Measurements from ENCODE around the gene ZNF222.

Gene ZNF222

DNA sequence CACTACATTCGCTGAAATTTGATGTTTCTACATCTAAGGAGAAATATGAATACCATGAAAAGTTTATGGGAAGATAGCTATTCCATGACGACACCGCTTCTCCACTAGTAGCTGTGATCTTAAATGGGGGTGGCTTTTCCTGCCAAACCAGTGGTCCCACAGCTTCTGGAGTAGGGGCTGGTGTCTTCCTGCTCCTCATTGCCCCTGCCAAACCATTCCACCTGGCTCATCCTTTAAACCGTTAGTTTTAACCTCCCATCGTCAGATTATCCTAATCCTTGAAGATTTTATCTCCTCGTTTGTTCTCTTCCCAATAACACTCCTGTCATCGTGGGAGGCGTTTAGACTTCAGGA lies 23.0 kb upstream of the ZNF222 start:
- H3K4me3 ChIP-seq (ENCODE audit: low read depth, low read length): peak overlapping the region; percentile 95
- no peak for DNase-seq (ENCODE audit: low read depth, low spot score)
- in situ Hi-C loops (cut with HindIII; ENCODE audit: low sequenced_read_pairs): no loop called here
- TF ChIP-seq, protein P1, sequence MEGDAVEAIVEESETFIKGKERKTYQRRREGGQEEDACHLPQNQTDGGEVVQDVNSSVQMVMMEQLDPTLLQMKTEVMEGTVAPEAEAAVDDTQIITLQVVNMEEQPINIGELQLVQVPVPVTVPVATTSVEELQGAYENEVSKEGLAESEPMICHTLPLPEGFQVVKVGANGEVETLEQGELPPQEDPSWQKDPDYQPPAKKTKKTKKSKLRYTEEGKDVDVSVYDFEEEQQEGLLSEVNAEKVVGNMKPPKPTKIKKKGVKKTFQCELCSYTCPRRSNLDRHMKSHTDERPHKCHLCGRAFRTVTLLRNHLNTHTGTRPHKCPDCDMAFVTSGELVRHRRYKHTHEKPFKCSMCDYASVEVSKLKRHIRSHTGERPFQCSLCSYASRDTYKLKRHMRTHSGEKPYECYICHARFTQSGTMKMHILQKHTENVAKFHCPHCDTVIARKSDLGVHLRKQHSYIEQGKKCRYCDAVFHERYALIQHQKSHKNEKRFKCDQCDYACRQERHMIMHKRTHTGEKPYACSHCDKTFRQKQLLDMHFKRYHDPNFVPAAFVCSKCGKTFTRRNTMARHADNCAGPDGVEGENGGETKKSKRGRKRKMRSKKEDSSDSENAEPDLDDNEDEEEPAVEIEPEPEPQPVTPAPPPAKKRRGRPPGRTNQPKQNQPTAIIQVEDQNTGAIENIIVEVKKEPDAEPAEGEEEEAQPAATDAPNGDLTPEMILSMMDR (IDR thresholded peaks at IDR 0.05; ENCODE audit: low read depth, low read length): no peak

DNA sequence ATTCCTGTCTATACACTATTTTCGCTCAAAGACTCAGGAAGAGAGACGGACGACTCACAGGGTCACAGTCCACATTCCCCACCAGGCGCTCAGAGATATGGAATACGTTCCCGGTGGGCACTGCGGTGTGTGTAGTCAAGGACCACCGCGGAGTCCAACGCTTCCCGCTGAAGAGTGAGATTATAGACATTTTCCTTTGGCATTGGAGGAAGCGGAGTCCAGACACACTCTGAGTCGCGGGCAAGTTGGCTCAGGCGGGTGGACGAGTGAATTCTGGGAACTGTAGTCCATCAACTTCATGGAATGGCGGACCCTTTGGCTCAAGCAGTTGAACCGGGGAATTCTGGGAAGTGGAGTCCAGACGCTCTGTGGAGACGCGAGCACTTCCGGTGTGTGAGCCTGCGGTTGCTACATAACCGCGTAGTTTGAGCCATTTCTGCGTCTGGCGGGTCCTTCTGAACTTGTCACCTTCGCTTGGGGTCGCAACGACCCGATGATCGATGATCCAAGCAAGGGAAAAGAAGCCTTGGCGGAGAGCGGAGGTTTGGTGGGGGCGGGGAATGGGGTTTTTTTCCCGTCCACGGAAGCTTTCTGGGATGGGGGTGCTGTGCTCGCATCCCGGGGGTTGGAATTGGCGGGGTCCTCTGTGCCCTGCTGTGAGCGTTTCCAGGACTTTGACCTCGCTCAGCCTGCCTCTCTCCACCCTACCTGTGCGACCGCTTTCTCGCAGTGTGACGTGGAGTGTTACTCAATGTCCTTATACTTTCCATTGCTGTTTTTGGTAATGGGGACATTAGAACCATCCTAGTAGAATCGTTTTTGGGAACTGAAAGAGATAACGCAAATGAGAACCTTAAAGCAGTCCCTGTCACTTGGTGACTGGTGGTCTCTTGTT lies 22.4 kb upstream of the ZNF222 start, which contains the start of gene ZNF230:
Gene ZNF230, plus strand, starts transcription at position 392 of the 895 bp plus-strand sequence. CDS start 4,122 bp downstream, outside the sequence.
- TF ChIP-seq, protein P1 (IDR thresholded peaks at IDR 0.05; ENCODE audit: low read depth, low read length): no peak
- in situ Hi-C loops (cut with HindIII; ENCODE audit: low sequenced_read_pairs): no loop called here
- H3K4me3 ChIP-seq (ENCODE audit: low read depth, low read length): peak within 1 kb of the TSS; percentile 95
- DNase-seq (ENCODE audit: low read depth, low spot score): peak; percentile 93

DNA sequence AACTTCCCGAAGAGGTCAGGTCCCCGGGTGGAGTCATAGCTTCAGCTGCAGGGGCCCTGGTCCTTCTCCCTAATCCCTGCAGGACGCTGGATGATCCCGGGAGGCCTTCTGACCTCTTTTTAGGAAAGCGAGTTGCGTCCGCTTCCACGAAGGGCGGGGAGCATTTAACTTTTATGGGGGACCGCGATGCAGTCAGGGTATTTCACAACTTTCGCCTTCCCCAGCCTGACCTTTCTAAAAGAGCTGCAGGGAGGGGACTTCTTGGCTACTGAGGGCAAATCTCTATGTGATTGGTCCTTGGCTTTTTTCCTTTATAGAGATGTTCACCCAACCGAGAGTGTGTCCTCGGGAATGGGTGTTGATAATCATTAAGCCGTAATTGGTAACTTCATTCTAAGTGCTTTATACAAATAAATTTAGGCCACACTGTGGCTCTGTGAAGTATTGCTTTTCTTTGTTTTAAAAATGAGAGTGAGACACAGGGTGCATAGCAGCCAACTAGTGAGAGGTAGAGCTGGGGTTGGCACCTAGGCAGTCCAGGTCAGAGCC lies 21.6 kb upstream of the ZNF222 start:
- peak overlapping the region; percentile 95 for H3K4me3 ChIP-seq (ENCODE audit: low read depth, low read length)
- in situ Hi-C loops (cut with HindIII; ENCODE audit: low sequenced_read_pairs): no loop called here
- DNase-seq (ENCODE audit: low read depth, low spot score): peak; percentile 4

DNA sequence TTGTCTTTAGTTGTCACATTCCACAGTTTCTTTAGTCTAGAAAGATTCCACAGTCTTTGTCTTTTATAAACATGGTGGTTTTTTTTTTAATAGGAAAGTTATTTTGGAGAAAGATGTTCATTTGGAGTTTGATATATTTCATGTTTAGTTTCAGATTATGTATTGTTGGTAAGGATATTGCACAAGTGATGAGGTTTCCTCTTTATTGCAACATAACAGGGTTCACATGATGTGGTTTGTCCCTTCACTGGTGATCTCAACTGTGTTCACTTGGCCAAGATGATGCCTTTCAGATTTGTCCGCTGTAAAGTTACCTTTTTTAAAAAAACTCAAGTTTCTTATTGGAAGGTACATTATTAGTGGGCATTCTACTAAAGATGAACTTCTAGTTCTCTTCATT lies 19.2 kb upstream of the ZNF222 start:
- no peak for DNase-seq (ENCODE audit: low read depth, low spot score)
- in situ Hi-C loops (cut with HindIII; ENCODE audit: low sequenced_read_pairs): no loop called here
- TF ChIP-seq, protein P1 (IDR thresholded peaks at IDR 0.05; ENCODE audit: low read depth, low read length): no peak
- H3K4me3 ChIP-seq (ENCODE audit: low read depth, low read length): no peak overlapping the region

More for the DNA sequence above, 21.6 kb upstream of the ZNF222 start:
- TF ChIP-seq, protein P1 (IDR thresholded peaks at IDR 0.05; ENCODE audit: low read depth, low read length): no peak

DNA sequence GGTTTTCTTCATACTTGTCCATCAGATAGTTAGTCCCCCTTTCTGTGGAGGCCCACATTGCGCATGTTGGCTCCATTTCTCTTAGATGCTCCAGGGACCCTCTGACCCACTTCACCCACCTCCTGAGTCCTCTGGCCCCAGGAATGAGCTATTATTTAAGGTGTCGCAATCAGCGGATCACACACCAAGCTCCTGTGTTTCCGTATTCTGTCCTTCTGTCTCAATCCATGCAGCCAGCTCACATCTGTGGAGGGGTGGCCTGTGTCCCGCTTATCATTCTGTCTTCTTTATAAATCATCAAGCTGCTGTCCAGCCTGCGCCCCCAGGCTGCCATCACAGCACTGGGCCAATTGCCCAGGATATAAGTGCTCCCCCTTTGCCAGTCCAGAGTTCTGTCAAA lies 17.7 kb upstream of the ZNF222 start:
- in situ Hi-C loops (cut with HindIII; ENCODE audit: low sequenced_read_pairs): no loop called here
- TF ChIP-seq, protein P1 (IDR thresholded peaks at IDR 0.05; ENCODE audit: low read depth, low read length): no peak
- no peak overlapping the region for H3K4me3 ChIP-seq (ENCODE audit: low read depth, low read length)
- no peak for DNase-seq (ENCODE audit: low read depth, low spot score)

DNA sequence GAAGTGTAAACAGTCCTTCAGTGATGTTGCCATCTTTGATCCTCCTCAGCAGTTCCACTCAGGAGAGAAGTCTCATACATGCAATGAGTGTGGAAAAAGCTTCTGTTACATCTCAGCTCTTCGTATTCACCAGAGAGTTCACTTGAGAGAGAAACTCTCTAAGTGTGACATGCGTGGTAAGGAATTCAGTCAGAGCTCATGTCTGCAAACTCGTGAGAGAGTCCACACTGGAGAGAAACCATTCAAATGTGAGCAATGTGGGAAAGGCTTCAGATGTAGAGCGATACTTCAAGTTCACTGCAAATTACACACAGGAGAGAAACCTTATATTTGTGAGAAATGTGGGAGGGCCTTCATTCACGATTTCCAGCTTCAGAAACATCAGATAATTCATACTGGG lies 14.7 kb upstream of the ZNF222 start:
- in situ Hi-C loops (cut with HindIII; ENCODE audit: low sequenced_read_pairs): no loop called here
- no peak for DNase-seq (ENCODE audit: low read depth, low spot score)
- H3K4me3 ChIP-seq (ENCODE audit: low read depth, low read length): no peak overlapping the region
- TF ChIP-seq, protein P1 (IDR thresholded peaks at IDR 0.05; ENCODE audit: low read depth, low read length): no peak
